Stimulated activated CD8-positive, alpha-beta memory T cell treated with anti-CD3 and anti-CD28 coated beads, Interleukin-15, amount 100 ng/mL, for 4 hours (primary cell): ENCODE results near the gene SERPINB1.
"Not testable (repeated sequence)": the region's sequence is repeated elsewhere in the genome, so short reads cannot be mapped to it uniquely, and the experiment has no call there.

ENCODE experiments used
- DNase-seq, 2 donors: peaks; one replicate each; pipeline ENCODE4 v3.0.0-alpha.2; 2020; ENCODE audit warnings: low read depth in 2 of 2

Gene SERPINB1

GRCh38 chr6:2841264-2842138 is at the start of gene SERPINB1:
SERPINB1 (minus strand) TSS chr6:2841863; CDS start chr6:2840586, 1,277 bp downstream.
- DNase-seq = peak; percentile 55 to 71

GRCh38 chr6:2890976-2891767 is 49.5 kb upstream of the SERPINB1 start:
- no peak for DNase-seq

GRCh38 chr6:2885967-2886735 is 44.5 kb upstream of the SERPINB1 start:
- DNase-seq = no peak

GRCh38 chr6:2884804-2885203 is 43.1 kb upstream of the SERPINB1 start:
- no peak for DNase-seq

GRCh38 chr6:2883673-2884072 is 42.0 kb upstream of the SERPINB1 start:
- no peak for DNase-seq

GRCh38 chr6:2881423-2881822 is 39.8 kb upstream of the SERPINB1 start:
- DNase-seq = no peak

GRCh38 chr6:2880156-2880555 is 38.5 kb upstream of the SERPINB1 start:
- not testable (repeated sequence) for DNase-seq

GRCh38 chr6:2877960-2878359 is 36.3 kb upstream of the SERPINB1 start:
- no peak for DNase-seq

- DNase-seq = no peak
These were observed 35.6 kb upstream of the SERPINB1 start for GRCh38 chr6:2877057-2877882.

- no peak for DNase-seq
These were observed 34.8 kb upstream of the SERPINB1 start for GRCh38 chr6:2876210-2877056.

- no peak for DNase-seq
These were observed 33.9 kb upstream of the SERPINB1 start for GRCh38 chr6:2875359-2876191.

GRCh38 chr6:2873643-2874042 is 32.0 kb upstream of the SERPINB1 start:
- DNase-seq = no peak

- no peak for DNase-seq
These were observed 31.0 kb upstream of the SERPINB1 start for GRCh38 chr6:2872423-2873358.

GRCh38 chr6:2871953-2872352 is 30.3 kb upstream of the SERPINB1 start:
- DNase-seq = no peak

- DNase-seq = no peak
These were observed 29.4 kb upstream of the SERPINB1 start for GRCh38 chr6:2871102-2871501.

GRCh38 chr6:2870046-2870636 is 28.5 kb upstream of the SERPINB1 start:
- DNase-seq = no peak

GRCh38 chr6:2868637-2869036 is 27.0 kb upstream of the SERPINB1 start:
- DNase-seq = no peak
